DMS79 (cell line): ENCODE data around the gene NR3C2.
"Not testable (repeated sequence)": the region's sequence is repeated elsewhere in the genome, so short reads cannot be mapped to it uniquely, and the experiment has no call there.

Source experiments
- DNase-seq: peaks from one replicate; lab custom pipeline; 2025; lab: John Stamatoyannopoulos, UW

Gene NR3C2

GRCh38 chr4:148215202-148215601 is 227.0 kb downstream of the NR3C2 start:
- DNase-seq: no peak

GRCh38 chr4:148214529-148215166 is 227.6 kb downstream of the NR3C2 start:
- no peak for DNase-seq

DNA sequence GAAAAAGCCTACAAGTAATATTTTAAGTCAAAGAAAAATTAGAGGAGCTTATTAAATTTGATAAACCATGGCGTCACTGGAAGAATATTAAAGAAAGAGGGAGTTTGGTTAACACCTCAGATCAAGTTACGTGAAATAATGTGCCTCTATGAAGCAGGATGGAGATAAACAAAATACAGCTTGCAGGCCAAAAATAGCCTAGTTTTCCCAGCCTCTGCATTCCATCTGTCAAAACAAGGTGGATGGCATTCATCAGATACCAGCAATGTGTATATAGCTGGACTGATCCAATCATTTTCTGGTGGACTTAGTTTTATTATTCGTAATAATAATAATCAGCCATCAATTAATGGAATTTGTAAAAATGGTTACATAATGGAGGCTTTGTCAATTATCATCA is 230.7 kb downstream of the NR3C2 start:
- DNase-seq: no peak

GRCh38 chr4:148210661-148211060 is 231.6 kb downstream of the NR3C2 start:
- no peak for DNase-seq

- no peak for DNase-seq
Measured at GRCh38 chr4:148207068-148207467, 235.1 kb downstream of the NR3C2 start.

- no peak for DNase-seq
Measured at GRCh38 chr4:148205476-148205875, 236.7 kb downstream of the NR3C2 start.

GRCh38 chr4:148204892-148205291 is 237.3 kb downstream of the NR3C2 start:
- DNase-seq: no peak

DNA sequence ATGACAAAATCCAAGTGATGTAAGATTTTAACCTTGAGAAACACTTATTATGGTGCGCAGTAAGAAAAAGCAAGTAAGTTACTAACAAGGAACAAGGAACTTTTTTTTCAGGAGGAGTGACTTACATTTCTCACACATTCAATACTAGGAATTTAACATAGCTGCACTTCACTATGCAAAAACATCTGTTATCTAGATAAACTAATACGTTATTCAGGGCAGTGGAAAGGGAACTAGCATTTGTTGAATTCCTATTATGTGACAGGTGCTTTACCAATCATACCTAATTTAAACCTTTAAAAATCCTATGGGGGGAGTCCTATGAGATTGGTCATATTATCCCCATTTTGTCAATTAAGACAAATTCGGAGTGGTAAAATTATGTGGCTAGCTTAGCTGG is 238.0 kb downstream of the NR3C2 start:
- DNase-seq: no peak

DNA sequence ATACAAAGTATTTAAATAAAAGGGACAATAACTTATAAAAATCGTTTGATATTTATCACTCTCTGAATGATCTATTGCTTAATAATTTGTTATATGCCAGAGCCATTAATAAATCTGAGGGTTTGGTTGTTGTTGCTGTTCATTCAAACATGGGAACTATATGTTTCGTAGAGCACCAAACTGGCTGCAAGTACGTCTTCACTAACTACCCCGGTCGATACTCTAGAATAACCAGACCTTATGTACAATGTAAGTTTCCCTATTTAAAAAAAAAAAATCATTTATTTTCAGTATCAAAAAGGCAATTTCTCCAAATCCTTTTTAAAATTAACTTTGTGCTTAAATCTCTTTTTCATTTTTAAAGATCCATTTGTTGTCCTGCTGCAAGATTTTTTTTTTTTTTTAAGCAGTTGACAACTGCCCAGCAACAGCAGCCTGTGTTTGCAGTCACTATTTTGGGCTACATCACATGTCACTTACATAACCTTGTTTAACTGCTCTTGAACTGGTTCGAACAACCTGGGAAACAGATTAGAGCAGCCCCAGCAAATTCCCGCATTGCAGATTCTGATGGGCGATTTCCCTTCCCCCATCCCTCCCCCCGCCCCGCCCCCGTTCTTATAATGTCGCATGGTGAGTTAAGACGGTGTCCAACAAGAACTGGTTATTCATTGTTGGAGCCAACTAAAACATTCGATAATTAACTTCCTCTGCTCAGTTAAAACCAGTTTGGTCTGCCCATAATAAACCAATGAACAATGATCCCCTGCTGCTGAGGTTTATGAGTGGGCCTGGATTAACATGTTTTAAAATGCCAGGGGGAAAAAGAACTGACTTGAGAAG is 238.9 kb downstream of the NR3C2 start:
- DNase-seq: no peak

DNA sequence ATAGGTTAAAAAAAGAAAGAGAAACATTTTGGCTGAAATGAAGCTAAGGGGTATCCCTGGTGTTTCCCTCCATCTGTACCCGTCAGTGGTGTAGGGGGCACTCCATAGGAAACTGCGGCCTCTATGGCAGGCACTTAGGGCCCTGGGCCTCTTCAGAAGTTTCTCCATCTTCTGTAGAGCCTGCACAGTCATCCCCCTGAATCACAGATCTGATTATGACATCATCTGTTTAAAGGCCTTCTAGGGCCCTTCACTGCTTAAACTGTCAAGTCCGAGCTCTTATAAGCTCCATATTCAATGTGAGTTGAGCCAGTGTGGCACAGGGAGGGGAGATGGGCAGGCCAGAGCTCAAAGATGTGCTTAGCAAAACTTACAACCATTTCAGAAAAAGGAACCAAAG is 241.3 kb downstream of the NR3C2 start:
- DNase-seq: no peak

DNA sequence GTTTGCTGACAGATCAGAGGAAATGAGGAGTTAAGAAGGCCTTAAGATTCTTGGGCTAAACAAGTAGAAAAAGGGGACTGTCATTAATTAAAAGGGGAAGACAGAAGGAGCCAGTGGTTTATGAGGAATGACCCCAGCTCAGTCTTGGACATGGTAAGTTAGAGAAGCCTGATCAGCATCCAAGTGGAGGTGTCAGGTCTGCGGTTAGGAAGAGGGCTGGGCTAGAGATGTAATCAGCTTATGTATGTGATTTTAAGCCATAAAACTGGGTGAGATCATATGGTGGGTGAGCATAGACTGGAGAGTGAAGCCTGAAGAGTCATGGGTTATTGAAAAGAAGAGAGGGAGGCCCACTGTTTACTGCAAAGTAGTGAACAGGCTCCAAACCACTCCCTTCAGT is 246.1 kb downstream of the NR3C2 start:
- no peak for DNase-seq

DNA sequence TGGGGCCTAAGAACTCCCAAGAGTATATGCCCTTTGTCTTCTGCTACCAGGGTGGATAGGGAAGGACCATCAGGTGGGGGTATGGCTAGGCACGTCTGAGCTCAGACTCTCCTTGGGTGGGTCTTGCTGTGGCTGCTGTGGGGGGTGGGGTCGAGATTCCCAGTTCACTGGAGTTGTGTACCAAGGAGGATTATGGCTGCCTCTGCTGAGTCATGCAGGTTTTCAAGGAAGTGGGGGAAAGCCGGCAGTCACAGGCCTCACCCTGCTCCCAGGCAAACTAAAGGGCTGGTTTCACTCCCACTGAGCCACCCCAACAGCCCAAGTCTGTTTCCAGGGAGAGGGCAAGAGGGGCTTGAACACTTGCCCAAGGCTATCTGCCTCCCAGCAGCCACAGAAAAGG is 249.7 kb downstream of the NR3C2 start:
- no peak for DNase-seq

DNA sequence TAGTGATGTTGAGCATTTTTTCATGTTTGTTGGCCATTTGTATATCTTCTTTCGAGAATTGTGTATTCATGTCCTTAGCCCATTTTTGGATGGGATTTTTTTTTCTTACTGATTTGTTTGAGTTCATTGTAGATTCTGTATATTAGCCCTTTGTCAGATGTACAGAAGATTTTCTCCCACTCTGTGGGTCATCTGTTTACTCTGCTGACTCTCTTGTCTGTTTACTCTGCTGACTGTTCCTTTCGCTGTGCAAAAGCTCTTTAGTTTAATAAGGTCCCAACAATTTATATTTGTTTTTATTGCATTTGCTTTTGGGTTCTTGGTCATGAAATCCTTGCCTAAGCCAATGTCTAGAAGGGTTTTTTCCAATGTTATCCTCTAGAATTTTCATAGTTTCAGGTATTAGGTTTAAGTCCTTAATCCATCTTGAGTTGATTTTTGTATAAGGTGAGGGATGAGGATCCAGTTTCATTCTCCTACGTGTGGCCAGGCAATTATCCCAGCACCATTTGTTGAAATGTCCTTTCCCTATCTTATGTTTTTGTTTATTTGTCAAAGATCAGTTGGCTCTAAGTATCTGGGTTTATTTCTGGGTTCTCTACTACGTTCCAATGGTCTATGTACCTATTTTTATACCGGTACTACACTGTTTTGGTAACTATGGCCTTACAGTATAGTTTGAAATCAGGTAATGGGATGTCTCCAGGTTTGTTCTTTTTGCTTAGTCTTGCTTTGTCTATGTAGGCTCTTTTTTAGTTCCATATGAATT is 254.6 kb downstream of the NR3C2 start:
- not testable (repeated sequence) for DNase-seq

- DNase-seq: no peak
Measured at GRCh38 chr4:148184922-148185321, 257.3 kb downstream of the NR3C2 start.

DNA sequence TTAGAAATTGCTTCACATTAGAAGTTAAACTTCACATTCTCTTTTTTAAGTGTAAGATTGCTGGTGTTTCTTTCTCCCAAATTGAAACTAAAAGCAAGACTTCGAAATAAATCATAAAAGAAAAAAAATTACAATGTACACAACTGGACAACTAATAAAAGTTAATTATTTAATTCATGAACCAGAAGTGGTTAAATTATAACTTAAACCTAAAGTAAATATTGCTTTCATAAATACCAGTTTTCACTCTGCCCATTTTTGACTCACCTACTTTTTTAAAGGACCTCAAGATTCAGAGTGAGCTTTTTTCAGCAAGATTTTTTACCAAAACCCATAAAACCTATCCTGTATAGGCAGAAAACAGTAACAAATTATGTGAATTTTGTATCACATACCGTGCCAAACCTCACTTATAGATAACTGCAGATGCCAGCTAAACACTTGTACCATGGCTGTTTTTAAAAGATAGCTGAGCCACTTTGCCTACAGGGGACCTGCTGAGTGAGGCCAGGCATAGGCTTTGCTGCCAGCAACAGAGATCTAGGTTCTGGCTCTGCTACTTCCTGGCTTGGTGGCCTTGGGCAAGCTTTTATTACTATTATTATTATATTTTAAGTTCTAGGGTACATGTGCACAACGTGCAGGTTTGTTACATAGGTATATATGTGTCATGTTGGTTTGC is 259.8 kb downstream of the NR3C2 start:
- DNase-seq: no peak

GRCh38 chr4:148173397-148174017 is 268.7 kb downstream of the NR3C2 start:
- DNase-seq: no peak

DNA sequence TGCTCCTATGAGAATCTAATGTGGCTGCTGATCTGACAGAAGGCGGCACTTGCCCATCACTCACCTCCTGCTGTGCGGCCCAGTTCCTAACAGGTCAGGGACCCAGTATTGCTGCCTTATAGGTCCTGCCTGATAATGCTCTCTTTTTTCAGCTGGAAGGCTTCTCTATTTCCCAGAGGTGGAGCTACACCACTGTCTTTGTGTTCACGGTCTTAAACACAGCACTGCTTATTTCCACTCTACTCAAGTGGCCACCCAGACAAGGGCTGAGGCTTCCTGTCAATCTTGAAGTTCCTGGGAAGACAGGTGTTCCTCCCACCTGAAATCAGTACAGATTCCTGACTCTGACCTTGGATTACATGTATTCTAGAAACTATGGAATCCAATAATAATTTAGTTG is 270.6 kb downstream of the NR3C2 start:
- no peak for DNase-seq

DNA sequence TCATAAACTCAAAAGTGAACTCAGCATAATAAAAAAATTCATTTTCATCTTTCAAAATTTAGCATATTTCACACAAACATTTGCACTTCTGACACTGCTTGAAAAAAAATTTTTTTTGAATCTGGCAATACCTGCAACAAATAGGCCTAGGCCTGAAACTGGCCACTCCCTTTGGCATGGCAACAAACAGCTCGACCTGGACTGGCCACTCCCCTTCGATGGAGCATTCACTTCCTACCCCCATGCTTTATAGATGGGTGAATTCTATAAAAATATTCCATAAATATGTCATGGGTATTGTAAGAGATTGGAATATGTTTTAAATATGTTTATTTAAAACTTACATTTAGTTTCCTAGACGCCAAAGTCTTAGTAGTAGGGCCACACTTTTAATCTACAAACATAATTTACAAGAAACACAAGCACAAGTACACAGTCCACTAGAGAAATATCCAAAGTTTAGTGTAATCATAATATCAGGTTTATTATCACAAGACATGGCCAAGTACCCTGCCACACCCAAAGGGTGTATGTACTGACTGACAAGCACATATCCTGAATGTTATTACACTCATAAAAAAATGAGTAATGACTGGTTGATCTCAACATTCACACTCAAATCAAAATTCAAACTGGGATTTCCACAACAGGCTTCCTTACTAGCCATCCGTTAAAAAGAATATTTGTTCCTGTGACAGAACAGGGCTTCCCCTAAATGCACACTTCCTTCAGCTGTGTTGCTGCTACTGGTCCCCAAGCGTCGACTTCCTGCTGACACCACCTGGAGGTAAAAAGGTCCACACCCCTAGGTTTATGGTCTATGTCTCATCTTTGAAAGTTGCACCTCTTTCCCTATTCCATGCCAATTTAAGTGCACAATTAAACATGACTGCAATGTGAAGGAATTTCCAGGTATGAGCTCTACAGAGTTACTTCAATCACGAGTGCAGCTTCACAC is 271.5 kb downstream of the NR3C2 start:
- DNase-seq: no peak

DNA sequence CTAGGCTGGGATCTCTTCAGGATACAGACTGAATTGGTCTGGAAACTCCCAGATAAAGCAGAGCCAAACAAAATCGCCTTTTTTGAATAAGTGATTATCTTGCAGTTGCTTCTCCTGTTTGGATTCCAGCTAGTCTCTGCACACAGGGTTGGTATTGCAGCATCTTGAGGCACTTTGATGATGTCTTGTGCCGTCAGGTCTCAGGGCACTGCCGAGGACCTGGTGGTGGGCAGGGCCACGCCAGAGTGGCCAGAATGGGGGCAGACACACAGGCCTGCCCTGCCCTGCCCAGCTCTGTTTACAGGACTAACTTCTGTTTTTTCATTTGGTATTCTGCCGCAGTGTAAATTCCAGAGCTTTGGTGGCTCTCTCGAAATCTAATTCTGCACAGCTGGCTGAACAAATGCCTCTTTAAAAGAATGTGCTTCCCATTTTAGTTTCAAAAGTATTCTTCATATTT is 276.1 kb downstream of the NR3C2 start:
- no peak for DNase-seq

DNA sequence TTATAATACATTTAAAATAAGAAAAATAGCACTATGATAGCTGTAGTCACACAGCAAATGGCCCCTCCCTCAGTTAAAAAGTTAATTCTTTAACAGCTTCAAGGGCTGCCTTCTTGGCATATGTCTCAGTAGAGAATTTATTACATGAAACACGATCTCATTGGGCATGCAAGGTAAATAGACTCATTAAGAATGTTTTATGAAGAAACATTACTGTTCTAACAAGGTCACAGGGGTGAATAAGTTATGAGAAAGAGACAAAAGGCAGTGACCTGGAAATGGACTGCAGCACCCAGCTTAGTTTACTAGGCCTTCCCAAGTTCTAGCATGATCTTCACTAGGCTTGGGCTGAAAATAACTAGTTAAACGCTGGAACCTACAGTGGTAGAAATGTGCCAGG is 277.7 kb downstream of the NR3C2 start:
- no peak for DNase-seq

DNA sequence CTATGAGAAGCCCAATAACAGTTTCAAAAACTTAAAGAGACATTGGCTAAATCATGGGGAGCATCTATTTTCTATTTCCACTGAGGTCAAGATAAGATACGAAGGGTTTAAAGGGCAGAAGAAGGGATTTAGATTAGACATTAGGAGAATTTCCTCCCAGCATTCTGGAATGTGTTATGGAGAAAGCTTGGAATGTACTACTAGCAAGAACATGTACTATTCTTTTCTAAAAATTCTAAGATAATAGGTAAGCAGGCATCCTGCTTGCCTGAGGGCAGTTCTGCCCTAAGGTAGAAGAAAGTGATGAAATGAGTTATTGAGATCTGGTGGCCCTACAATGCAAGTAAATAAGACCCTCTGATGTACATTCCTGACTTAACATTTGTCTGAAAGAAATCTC is 279.2 kb downstream of the NR3C2 start:
- no peak for DNase-seq
